Fibroblast of pulmonary artery (primary cell): ENCODE results near the gene PIAS1.
"Not testable (repeated sequence)": the region's sequence is repeated elsewhere in the genome, so short reads cannot be mapped to it uniquely, and the experiment has no call there.

Experiments
- DNase-seq: peaks from one replicate; pipeline ENCODE4 v3.0.0-alpha.2; 2010; ENCODE audit warnings: low read depth
- H3K4me3 ChIP-seq: replicated peaks from 2 replicates; pipeline ENCODE4 v1.5.1; 2011; ENCODE audit warnings: low read depth, mild to moderate bottlenecking, control low read depth, low read length, moderate library complexity
- TF ChIP-seq, protein P1 (sequence below): IDR thresholded peaks from 2 replicates; pipeline ENCODE4 v1.5.1; 2011; ENCODE audit warnings: mild to moderate bottlenecking, control low read depth, low read length, inconsistent platforms; ENCODE audit errors: missing control alignments

PIAS1 gene

DNA sequence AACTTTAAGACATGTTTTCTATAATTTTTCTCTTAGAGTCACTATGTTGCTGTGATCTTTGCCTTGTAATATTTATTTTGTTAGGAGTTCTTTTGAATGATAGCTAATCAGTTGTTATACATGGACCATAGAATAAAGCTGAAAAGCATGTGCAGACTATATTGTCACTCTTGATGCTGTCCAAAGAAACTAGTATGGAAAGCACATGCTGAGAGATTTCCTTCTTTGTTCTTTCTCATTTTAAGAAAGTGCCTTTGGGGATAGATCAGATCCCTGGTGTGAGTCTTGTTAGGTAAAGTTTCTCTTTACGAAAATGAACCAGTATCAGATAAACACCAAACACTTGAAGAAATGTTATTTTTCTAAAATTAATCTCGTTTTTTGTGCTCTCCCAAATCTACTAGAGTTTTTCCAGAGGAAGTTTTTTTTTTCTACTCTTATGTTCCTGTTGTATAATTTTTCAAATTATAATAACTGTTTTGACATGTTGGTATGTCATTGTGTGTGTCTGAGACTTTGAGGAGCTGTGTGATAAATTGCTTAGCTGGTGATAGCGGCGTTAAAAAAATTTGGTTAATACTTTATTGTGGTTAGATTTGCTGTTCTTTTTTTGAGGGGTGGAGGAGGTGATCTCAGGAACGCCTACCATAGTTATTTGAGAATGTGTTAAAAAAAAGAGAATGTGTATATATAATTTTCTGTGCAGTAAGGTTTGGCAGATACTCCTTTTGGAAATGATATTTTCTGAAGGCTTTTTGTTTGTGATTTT, 2.2 kb downstream of the PIAS1 start:
- no peak for DNase-seq
- TF ChIP-seq, protein P1, sequence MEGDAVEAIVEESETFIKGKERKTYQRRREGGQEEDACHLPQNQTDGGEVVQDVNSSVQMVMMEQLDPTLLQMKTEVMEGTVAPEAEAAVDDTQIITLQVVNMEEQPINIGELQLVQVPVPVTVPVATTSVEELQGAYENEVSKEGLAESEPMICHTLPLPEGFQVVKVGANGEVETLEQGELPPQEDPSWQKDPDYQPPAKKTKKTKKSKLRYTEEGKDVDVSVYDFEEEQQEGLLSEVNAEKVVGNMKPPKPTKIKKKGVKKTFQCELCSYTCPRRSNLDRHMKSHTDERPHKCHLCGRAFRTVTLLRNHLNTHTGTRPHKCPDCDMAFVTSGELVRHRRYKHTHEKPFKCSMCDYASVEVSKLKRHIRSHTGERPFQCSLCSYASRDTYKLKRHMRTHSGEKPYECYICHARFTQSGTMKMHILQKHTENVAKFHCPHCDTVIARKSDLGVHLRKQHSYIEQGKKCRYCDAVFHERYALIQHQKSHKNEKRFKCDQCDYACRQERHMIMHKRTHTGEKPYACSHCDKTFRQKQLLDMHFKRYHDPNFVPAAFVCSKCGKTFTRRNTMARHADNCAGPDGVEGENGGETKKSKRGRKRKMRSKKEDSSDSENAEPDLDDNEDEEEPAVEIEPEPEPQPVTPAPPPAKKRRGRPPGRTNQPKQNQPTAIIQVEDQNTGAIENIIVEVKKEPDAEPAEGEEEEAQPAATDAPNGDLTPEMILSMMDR, result no peak
- peak overlapping the region; percentile 90 for H3K4me3 ChIP-seq

DNA sequence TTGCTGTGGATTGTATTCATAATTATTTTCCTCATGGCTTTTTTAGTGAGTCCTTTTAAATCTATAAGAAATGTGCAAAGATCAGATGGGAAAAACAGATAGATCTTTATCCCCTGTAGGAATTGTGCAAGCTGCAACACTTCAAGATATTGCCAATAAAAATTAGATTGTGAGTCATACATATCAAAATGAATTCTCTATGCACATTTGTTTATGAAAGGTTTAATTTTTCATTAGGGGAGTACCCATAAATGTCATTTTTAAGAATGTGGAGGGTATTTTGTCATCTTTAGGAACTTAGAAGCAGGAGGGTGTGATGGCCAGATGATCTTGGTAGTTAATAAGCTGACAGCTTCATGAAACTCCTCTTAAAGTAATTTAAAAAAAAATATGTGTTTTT, 2.9 kb downstream of the PIAS1 start:
- TF ChIP-seq, protein P1, result no peak
- H3K4me3 ChIP-seq, result no peak overlapping the region
- DNase-seq, result no peak

DNA sequence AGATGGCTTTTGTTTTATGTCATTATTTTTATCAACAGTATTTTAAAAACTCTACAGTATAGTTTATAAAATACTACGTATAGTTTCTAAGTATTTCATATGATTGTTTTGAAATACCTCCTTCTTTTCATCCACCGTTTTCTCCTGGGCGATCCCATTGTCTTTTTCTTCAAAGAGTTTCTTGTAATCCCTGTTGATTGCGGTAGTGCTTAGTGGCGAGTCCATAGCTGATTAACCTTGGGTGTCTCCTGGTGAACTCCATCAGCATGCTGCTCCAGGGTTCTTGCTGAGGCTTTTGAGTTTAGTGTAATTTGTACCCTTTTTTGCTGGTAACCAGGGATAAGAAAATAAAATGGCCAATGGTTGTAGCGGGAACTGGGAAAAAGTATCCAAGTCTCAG, 3.6 kb downstream of the PIAS1 start:
- no peak for DNase-seq
- TF ChIP-seq, protein P1, result no peak
- no peak overlapping the region for H3K4me3 ChIP-seq

DNA sequence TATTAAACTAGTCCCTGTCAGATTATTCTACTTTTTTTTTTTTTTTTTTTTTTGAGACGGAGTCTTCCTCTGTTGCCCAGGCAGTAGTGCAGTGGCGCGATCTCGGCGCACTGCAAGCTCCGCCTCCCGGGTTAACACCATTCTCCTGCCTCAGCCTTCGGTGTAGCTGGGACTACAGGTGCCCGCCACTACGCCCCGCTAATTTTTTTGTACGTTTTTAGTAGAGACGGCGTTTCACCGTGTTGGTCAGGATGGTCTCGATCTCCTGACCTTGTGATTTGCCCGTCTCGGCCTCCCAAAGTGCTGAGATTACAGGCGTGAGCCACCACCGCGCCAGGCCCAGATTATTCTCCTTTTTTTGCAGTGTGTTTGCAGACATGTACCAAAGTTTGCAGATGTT, 4.9 kb downstream of the PIAS1 start:
- not testable (repeated sequence) for DNase-seq, H3K4me3 ChIP-seq

DNA sequence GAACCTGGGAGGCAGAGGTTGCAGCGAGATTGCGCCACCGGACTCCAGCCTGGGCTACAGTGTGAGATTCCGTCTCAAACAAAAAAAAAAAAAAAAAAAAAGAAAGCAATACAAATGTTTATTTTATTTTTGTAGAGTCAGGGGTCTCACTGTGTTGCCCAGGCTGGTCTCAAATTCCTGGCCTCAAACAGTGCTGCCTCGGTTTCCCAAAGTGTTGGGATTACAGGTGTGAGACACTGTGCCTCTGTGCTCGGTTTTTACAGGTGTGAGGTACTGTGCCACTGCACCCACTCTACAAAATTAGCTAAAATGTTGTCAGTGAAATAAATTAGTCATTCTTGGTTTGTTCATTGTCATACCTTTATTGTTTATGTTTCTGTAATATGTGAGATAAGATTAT, 5.5 kb downstream of the PIAS1 start:
- TF ChIP-seq, protein P1, result no peak
- no peak for DNase-seq
- no peak overlapping the region for H3K4me3 ChIP-seq

DNA sequence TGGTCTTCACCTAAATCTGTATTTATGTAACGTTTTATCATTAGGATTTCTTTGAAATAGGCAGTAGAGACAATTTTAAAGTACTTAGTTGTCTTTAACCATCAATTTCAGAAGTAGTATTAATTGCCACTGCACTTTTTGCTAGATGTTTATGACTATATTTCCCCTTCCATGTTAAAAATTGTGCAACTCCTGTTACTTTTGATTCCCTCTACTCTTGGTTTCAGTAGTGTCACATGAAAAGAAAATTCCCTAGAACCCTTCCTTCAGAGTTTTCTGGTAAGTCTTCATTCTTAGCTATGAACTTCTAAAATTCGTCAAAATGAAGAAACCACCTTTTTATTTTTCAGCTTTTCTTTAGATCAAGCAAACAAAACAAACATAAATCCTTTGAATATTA, 7.1 kb downstream of the PIAS1 start:
- DNase-seq, result no peak
- no peak overlapping the region for H3K4me3 ChIP-seq
- TF ChIP-seq, protein P1, result no peak

DNA sequence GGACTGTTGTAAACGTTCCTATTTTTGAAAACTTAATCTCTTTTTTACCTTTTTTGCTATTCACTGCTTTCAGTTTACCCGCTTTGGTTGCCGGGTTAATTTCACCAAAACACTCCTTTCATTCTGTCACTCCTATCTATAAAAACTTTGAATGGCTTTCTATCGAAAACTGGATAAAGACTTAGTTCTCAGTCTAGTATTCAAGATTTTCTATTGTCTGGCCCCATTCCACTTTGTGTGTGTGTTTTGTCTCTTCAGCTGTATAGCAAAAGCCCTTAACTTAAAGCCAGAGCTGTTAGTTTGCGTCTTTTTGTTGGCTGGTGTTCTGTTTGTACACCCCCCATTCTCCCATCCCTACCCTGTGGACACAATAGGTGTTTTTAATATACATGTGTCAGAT, 7.5 kb downstream of the PIAS1 start:
- no peak overlapping the region for H3K4me3 ChIP-seq
- DNase-seq, result no peak
- TF ChIP-seq, protein P1, result no peak
